Vagina (tissue), 2 donors: ENCODE measurements around the gene CR1. TPM values are rescaled to one million over a fixed set of nuclear protein-coding genes. Genes with fewer than 3 reads are reported as not detected.

Experiments used
- DNase-seq, 2 donors: peaks; one replicate each; pipeline ENCODE4 v3.0.0-alpha.2; 2017; ENCODE audit errors: extremely low spot score in 2 of 2
- H3K27ac ChIP-seq: fragments of 200-600 bp; sonication (generic); one replicate; pipeline ENCODE4 v1.5.1; 2019
- H3K27me3 ChIP-seq: fragments of 200-600 bp; sonication (generic); one replicate; pipeline ENCODE4 v1.5.1; 2019
- H3K36me3 ChIP-seq, 2 donors: fragments of 200-600 bp; sonication (generic); one replicate each; pipeline ENCODE4 v1.5.1; 2017 to 2019
- H3K4me1 ChIP-seq: fragments of 200-600 bp; sonication (generic); one replicate; pipeline ENCODE4 v1.5.1; 2019
- H3K4me3 ChIP-seq, 2 donors: fragments of 200-600 bp; sonication (generic); 1 replicate in 1 of 2; 2 replicates in 1 of 2; pipeline ENCODE4 v1.5.1; 2016 to 2019
- H3K9me3 ChIP-seq: fragments of 200-600 bp; sonication (generic); one replicate; pipeline ENCODE4 v1.5.1; 2019
- POLR2A ChIP-seq, 2 donors: fragments of 450-650 bp; IDR thresholded peaks; one replicate each; pipeline ENCODE4 v1.6.1; 2017; ENCODE audit warnings: antibody characterized with exemption in 2 of 2, mild to moderate bottlenecking in 2 of 2, moderate library complexity in 2 of 2
- POLR2AphosphoS5 ChIP-seq, 2 donors: sonication (generic); formaldehyde crosslinking; IDR thresholded peaks; one replicate each; pipeline ENCODE4 v1.9.0; 2017; ENCODE audit warnings: antibody characterized with exemption in 2 of 2, mild to moderate bottlenecking in 2 of 2, low read depth in 1 of 2; ENCODE audit not compliant: insufficient read depth in 1 of 2
- intact Hi-C: fragments of 100-400 bp; cut with DNase I; formaldehyde crosslinking; loops from one replicate; pipeline ENCODE4 v1.15.1; 2023
- total RNA-seq: library from RNA; depleted of rRNA; stranded (reverse); fragments of >200 nt; gene quantifications from one replicate; pipeline ENCODE4 v1.2.3, GENCODE V29; 2016
- TF ChIP-seq, protein P1 (sequence below), 3 experiments: fragments of 450-650 bp in 2 of 3; fragments of 200-600 bp in 1 of 3; sonication (generic) in 1 of 3; IDR thresholded peaks; one replicate each; pipeline ENCODE4 v1.5.1; 2017 to 2019; ENCODE audit warnings: antibody characterized with exemption in 3 of 3, mild to moderate bottlenecking in 2 of 3, moderate library complexity in 2 of 3

The CR1 gene
- total RNA-seq: 2.5 TPM

DNA sequence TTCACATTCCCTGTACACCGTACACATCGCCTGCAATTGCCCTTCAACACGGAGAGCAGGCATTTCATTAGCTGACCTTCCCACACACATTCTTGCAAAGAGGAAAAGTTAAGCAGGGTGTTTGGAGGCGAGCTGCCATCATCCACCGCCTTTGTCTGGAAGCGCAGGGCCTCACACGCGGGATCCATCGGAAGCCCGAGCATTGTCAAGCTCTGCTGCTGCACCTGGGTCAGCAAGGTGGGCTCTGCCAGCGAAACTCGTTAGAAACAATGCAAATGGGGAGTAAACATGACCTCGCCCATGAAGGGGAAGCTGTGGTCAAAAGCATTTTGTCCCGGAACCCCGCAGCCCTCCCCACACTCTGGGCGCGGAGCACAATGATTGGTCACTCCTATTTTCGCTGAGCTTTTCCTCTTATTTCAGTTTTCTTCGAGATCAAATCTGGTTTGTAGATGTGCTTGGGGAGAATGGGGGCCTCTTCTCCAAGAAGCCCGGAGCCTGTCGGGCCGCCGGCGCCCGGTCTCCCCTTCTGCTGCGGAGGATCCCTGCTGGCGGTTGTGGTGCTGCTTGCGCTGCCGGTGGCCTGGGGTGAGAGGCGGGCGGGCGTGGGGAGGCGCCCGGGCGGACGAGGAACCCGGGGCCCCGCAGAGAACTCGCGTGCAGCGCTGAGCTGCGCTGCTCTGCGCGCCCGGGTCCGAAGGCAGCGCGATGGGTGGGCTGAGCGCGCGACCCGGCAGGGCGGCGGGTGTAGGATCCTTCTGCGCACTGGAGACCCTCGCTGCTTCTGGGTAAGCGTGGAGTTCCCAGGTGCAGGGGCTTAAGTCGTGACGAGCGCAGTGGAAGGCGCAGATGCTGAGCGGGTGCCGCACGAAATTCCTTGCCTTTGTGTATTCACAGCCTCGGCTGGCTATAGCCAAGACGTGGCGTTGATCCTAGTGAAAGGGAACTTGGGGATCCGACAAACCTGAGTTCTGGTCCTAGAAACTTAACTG lies at the start of gene CR1:
TSS of gene CR1 (plus strand) at position 357 of the 992 bp plus-strand sequence. CDS start at position 468, 111 bp downstream.
- intact Hi-C loops: no loop called here
- peak within 1 kb of the TSS; percentile 31 to 33 for H3K4me3 ChIP-seq
- no peaks in the 10 kb centered on the region for H3K36me3 ChIP-seq
- DNase-seq: no peak
- H3K4me1 ChIP-seq: peaks cover 9% of the 10 kb centered on the region
- no peaks in the 10 kb centered on the region for H3K27me3 ChIP-seq
- TF ChIP-seq POLR2AphosphoS5 (IDR thresholded peaks at IDR 0.05; ENCODE audit: insufficient read depth in 1 of 2, low read depth in 1 of 2): no peak
- TF ChIP-seq, protein P1, sequence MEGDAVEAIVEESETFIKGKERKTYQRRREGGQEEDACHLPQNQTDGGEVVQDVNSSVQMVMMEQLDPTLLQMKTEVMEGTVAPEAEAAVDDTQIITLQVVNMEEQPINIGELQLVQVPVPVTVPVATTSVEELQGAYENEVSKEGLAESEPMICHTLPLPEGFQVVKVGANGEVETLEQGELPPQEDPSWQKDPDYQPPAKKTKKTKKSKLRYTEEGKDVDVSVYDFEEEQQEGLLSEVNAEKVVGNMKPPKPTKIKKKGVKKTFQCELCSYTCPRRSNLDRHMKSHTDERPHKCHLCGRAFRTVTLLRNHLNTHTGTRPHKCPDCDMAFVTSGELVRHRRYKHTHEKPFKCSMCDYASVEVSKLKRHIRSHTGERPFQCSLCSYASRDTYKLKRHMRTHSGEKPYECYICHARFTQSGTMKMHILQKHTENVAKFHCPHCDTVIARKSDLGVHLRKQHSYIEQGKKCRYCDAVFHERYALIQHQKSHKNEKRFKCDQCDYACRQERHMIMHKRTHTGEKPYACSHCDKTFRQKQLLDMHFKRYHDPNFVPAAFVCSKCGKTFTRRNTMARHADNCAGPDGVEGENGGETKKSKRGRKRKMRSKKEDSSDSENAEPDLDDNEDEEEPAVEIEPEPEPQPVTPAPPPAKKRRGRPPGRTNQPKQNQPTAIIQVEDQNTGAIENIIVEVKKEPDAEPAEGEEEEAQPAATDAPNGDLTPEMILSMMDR (IDR thresholded peaks at IDR 0.05): no peak
- TF ChIP-seq POLR2A (IDR thresholded peaks at IDR 0.05): no peak
- no peak within 1 kb of the TSS for H3K27ac ChIP-seq
- no peaks in the 10 kb centered on the region for H3K9me3 ChIP-seq

DNA sequence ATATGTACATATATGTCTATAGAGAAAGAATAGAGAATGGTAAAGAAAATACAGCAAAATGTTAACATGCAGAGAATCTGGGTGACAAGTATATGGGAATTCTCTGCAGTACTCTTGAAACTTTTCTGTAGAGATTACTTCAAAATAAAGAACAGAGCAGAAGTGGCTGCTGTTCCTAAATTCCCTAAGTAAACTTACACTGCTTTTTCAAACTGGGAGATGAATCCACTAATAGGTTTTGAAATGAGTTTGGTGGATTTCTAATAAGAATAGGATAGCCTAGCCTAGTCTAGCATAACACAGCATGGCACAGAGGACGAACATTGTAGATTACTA lies 42.3 kb upstream of the CR1 start:
- no peaks in the 10 kb centered on the region for H3K27me3 ChIP-seq
- intact Hi-C loops: no loop called here
- DNase-seq: no peak

DNA sequence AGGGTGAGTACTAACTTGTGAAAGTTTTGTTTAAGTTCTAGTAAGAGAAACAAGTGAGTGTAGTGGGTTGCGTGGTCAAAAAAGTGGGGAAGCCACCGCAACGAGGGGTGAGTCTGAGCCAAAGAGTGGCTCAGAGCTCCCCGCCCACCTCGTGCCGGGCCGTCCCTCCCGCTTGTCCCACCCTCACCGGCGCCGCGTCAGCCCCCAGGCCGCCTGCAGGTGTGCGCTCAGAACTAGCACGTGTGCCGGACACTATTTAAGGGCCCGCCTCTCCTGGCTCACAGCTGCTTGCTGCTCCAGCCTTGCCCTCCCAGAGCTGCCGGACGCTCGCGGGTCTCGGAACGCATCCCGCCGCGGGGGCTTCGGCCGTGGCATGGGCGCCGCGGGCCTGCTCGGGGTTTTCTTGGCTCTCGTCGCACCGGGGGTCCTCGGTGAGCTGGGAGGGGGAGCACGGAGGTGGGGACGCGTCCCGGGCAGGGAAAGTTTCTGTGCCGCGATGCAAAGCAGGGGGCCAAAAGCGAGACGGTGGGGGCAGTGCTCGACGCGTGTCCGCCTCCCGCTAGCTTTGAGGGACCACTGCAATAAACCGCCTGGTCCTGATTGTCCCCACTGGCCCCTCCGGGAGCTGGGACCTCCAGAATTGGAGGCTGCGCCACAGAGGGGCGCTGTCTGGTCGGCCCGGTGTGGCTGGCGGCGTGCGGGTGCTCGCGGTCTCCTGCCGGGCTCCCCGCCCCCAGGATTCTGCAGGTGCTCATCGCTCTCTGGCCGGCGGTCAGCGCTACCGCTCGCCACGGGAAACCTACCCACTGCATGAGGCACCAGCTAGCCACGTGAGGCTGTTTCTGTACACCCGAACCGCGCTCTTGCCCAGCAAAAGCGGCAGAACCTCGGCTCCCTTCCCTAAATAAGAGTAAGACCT lies 41.7 kb upstream of the CR1 start, which contains the start of gene CR2:
TSS of gene CR2 (plus strand) at position 283 of the 919 bp plus-strand sequence. CDS start at position 374, 91 bp downstream.
- Histone ChIP-seq H3K36me3 (no peaks in the 10 kb centered on the region), H3K27ac (no peak within 1 kb of the TSS), H3K4me1 (peaks cover 14% of the 10 kb centered on the region), H3K9me3 (no peaks in the 10 kb centered on the region), H3K4me3 (peak within 1 kb of the TSS; percentile 30 to 36), H3K27me3 (no peaks in the 10 kb centered on the region)
- no peak for TF ChIP-seq POLR2AphosphoS5 (IDR thresholded peaks at IDR 0.05; ENCODE audit: insufficient read depth in 1 of 2, low read depth in 1 of 2)
- no peak for TF ChIP-seq POLR2A (IDR thresholded peaks at IDR 0.05)
- TF ChIP-seq, protein P1 (IDR thresholded peaks at IDR 0.05): no peak
- intact Hi-C loops: no loop called here
- no peak for DNase-seq

More for the DNA sequence above, 42.3 kb upstream of the CR1 start:
- no peak overlapping the region for H3K27ac ChIP-seq
- no peaks in the 10 kb centered on the region for H3K9me3 ChIP-seq
- peak overlapping the region in 1 of 2 donors; percentile 30 for H3K4me3 ChIP-seq
- H3K4me1 ChIP-seq: peaks cover 14% of the 10 kb centered on the region
- TF ChIP-seq POLR2A (IDR thresholded peaks at IDR 0.05): no peak
- TF ChIP-seq, protein P1 (IDR thresholded peaks at IDR 0.05): no peak
- no peak for TF ChIP-seq POLR2AphosphoS5 (IDR thresholded peaks at IDR 0.05; ENCODE audit: insufficient read depth in 1 of 2, low read depth in 1 of 2)
- H3K36me3 ChIP-seq: no peaks in the 10 kb centered on the region

DNA sequence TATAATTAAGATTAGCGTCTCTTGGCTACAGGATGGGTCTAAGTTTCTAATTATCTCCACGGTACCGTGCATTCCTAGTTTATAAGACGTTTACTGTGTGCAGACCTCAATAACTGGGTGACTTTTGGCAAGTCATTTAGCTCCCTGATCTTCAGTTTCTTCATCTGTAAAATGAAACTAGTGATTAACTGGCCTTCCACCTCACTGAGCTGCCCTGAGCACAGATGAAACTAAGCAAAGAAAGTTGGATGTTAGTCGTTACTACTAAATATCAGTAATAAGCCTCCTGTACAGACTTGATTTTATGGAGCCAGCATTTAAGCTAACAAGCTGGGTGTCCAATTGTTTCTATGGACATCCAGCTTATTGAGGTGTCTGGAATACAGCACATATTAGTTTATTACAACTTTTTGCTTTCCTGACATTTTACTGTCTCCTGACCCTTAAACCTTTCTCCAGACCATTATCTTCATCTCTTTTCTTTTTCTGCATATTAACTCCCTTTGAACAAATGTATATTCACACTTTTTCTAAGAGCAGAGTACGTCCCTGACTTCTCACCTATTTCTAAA lies 40.7 kb upstream of the CR1 start:
- no peak overlapping the region for H3K4me3 ChIP-seq
- H3K9me3 ChIP-seq: no peaks in the 10 kb centered on the region
- no peak overlapping the region for H3K27ac ChIP-seq
- no peaks in the 10 kb centered on the region for H3K27me3 ChIP-seq
- H3K36me3 ChIP-seq: no peaks in the 10 kb centered on the region
- TF ChIP-seq, protein P1 (IDR thresholded peaks at IDR 0.05): no peak
- no peak for TF ChIP-seq POLR2AphosphoS5 (IDR thresholded peaks at IDR 0.05; ENCODE audit: insufficient read depth in 1 of 2, low read depth in 1 of 2)
- no peak for TF ChIP-seq POLR2A (IDR thresholded peaks at IDR 0.05)
- intact Hi-C loops: no loop called here
- DNase-seq: no peak
- peaks cover 14% of the 10 kb centered on the region for H3K4me1 ChIP-seq
